ENCODE results near the gene TENM4.

Gene TENM4

GRCh38 chr11:79076526-79077115, 364.2 kb downstream of the TENM4 start:
- in situ Hi-C loops (cut with MboI; ENCODE audit: low sequenced_read_pairs) = loop anchor here (25.0 kb wide), 2 partner anchors 89 to 439 kb away; no protein-coding TSS in a partner anchor

- in situ Hi-C loops (cut with MboI; ENCODE audit: low sequenced_read_pairs) = no loop called here
These were observed 366.3 kb downstream of the TENM4 start for GRCh38 chr11:79074547-79074946.

- in situ Hi-C loops (cut with MboI; ENCODE audit: low sequenced_read_pairs) = no loop called here
These were observed 369.6 kb downstream of the TENM4 start for GRCh38 chr11:79071190-79071589.

- in situ Hi-C loops (cut with MboI; ENCODE audit: low sequenced_read_pairs) = no loop called here
These were observed 370.3 kb downstream of the TENM4 start for GRCh38 chr11:79070518-79070917.

GRCh38 chr11:79069504-79069903, 371.3 kb downstream of the TENM4 start:
- in situ Hi-C loops (cut with MboI; ENCODE audit: low sequenced_read_pairs) = no loop called here

- in situ Hi-C loops (cut with MboI; ENCODE audit: low sequenced_read_pairs) = no loop called here
These were observed 372.5 kb downstream of the TENM4 start for GRCh38 chr11:79068356-79068755.

- in situ Hi-C loops (cut with MboI; ENCODE audit: low sequenced_read_pairs) = no loop called here
These were observed 373.5 kb downstream of the TENM4 start for GRCh38 chr11:79067352-79067679.

GRCh38 chr11:79066456-79067351, 374.1 kb downstream of the TENM4 start:
- in situ Hi-C loops (cut with MboI; ENCODE audit: low sequenced_read_pairs) = no loop called here

GRCh38 chr11:79062814-79063762, 377.7 kb downstream of the TENM4 start:
- in situ Hi-C loops (cut with MboI; ENCODE audit: low sequenced_read_pairs) = no loop called here

GRCh38 chr11:79060081-79060953, 380.5 kb downstream of the TENM4 start:
- in situ Hi-C loops (cut with MboI; ENCODE audit: low sequenced_read_pairs) = no loop called here

- in situ Hi-C loops (cut with MboI; ENCODE audit: low sequenced_read_pairs) = no loop called here
These were observed 381.7 kb downstream of the TENM4 start for GRCh38 chr11:79059141-79059540.

- in situ Hi-C loops (cut with MboI; ENCODE audit: low sequenced_read_pairs) = no loop called here
These were observed 384.8 kb downstream of the TENM4 start for GRCh38 chr11:79055856-79056631.

GRCh38 chr11:79054636-79055035, 386.2 kb downstream of the TENM4 start:
- in situ Hi-C loops (cut with MboI; ENCODE audit: low sequenced_read_pairs) = no loop called here

- in situ Hi-C loops (cut with MboI; ENCODE audit: low sequenced_read_pairs) = no loop called here
These were observed 388.3 kb downstream of the TENM4 start for GRCh38 chr11:79052544-79052943.

GRCh38 chr11:79050786-79051185, 390.0 kb downstream of the TENM4 start:
- in situ Hi-C loops (cut with MboI; ENCODE audit: low sequenced_read_pairs) = no loop called here

GRCh38 chr11:79049741-79050179, 391.1 kb downstream of the TENM4 start:
- in situ Hi-C loops (cut with MboI; ENCODE audit: low sequenced_read_pairs) = no loop called here

GRCh38 chr11:79047980-79048379, 392.9 kb downstream of the TENM4 start:
- in situ Hi-C loops (cut with MboI; ENCODE audit: low sequenced_read_pairs) = no loop called here

GRCh38 chr11:79047321-79047720, 393.5 kb downstream of the TENM4 start:
- in situ Hi-C loops (cut with MboI; ENCODE audit: low sequenced_read_pairs) = no loop called here

- in situ Hi-C loops (cut with MboI; ENCODE audit: low sequenced_read_pairs) = no loop called here
These were observed 394.5 kb downstream of the TENM4 start for GRCh38 chr11:79046366-79046765.
